Measurements from ENCODE around the gene CA7.

CA7 gene

GRCh38 chr16:66814734-66815133 is 29.5 kb upstream of the CA7 start:
- CTCF ChIA-PET: interaction anchor here (0.5 to 2.9 kb wide), 5 partner anchors 11 to 546 kb away, joined by 3 to 12 read pairs (median 5); partner anchors contain the start of genes DYNC1LI2 and NAE1
- POLR2A ChIA-PET: interaction anchor here (1.3 kb wide), 1 partner anchor 58 kb away, joined by 3 read pairs; no protein-coding TSS in a partner anchor
- H3K4me1 ChIP-seq (ENCODE audit: control insufficient read depth, insufficient read depth, low read length): no peaks in the 10 kb centered on the region
- H3K36me3 ChIP-seq (ENCODE audit: control insufficient read depth in 2 of 2, insufficient read depth in 1 of 2, low read length in 2 of 2): peaks cover 70 to 95% of the 10 kb centered on the region in 2 experiments
- TF ChIP-seq ZNF623 (tag by site-specific recombination; IDR thresholded peaks at IDR 0.05): peak; percentile 57
- TF ChIP-seq ZXDB (tag by site-specific recombination; IDR thresholded peaks at IDR 0.05): no peak
- H3K27ac ChIP-seq (ENCODE audit: extremely low read depth, low read depth, low read length): no peak overlapping the region
- H3K4me3 ChIP-seq (ENCODE audit: low read depth, low read length): no peak overlapping the region
- no peaks in the 10 kb centered on the region for H3K9me3 ChIP-seq (ENCODE audit: control insufficient read depth, insufficient read depth, low read depth, low read length)

- Histone ChIP-seq H3K4me1 (ENCODE audit: control insufficient read depth, insufficient read depth, low read length) (no peaks in the 10 kb centered on the region), H3K36me3 (ENCODE audit: control insufficient read depth in 2 of 2, insufficient read depth in 1 of 2, low read length in 2 of 2) (peaks cover 63 to 84% of the 10 kb centered on the region in 2 experiments), H3K9me3 (ENCODE audit: control insufficient read depth, insufficient read depth, low read depth, low read length) (no peaks in the 10 kb centered on the region), H3K4me3 (ENCODE audit: low read depth, low read length) (no peak overlapping the region), H3K27ac (ENCODE audit: extremely low read depth, low read depth, low read length) (no peak overlapping the region)
- ChIA-PET POLR2A (no interaction called here), CTCF (interaction anchor here (1.0 to 3.5 kb wide), 4 partner anchors 9 to 50 kb away, joined by 4 to 30 read pairs (median 7); no protein-coding TSS in a partner anchor)
- no peak for TF ChIP-seq ZEB2 (tag by site-specific recombination; IDR thresholded peaks at IDR 0.05)
- no peak for TF ChIP-seq ZNF114 (tag by site-specific recombination; IDR thresholded peaks at IDR 0.05)
- no peak for TF ChIP-seq ZNF169 (tag by site-specific recombination; IDR thresholded peaks at IDR 0.05)
- TF ChIP-seq BCL11B (tag by site-specific recombination; IDR thresholded peaks at IDR 0.05; ENCODE audit: low read depth): no peak
Observed at GRCh38 chr16:66824006-66824405, 20.2 kb upstream of the CA7 start.

- H3K36me3 ChIP-seq (ENCODE audit: control insufficient read depth in 2 of 2, insufficient read depth in 1 of 2, low read length in 2 of 2): peaks cover 14 to 34% of the 10 kb centered on the region in 2 experiments
- TF ChIP-seq ZNF239 (tag by site-specific recombination; IDR thresholded peaks at IDR 0.05): no peak
- no peak for TF ChIP-seq MEIS1 (CRISPR knock-in tag; IDR thresholded peaks at IDR 0.05; ENCODE audit: borderline replicate concordance)
- 0 out of 2 replicates have a peak, but pooled peaks have one; percentile 18 for TF ChIP-seq KLF9 (tag by site-specific recombination; IDR thresholded peaks at IDR 0.05; ENCODE audit: low read depth)
- peak; percentile 44; the same call in 1 of the 2 replicates for TF ChIP-seq ZBTB17 (tag by site-specific recombination; IDR thresholded peaks at IDR 0.05)
- no peak for TF ChIP-seq ZNF529 (tag by site-specific recombination; IDR thresholded peaks at IDR 0.05; ENCODE audit: insufficient replicate concordance)
- no peak for TF ChIP-seq ZNF600 (tag by site-specific recombination; IDR thresholded peaks at IDR 0.05)
- TF ChIP-seq KLF1 (tag by site-specific recombination; IDR thresholded peaks at IDR 0.05): 0 out of 2 replicates have a peak, but pooled peaks have one; percentile 11
- TF ChIP-seq ZNF132 (tag by site-specific recombination; IDR thresholded peaks at IDR 0.05; ENCODE audit: borderline replicate concordance): no peak
- TF ChIP-seq ZNF16 (tag by site-specific recombination; IDR thresholded peaks at IDR 0.05; ENCODE audit: low read depth): no peak
- peak; percentile 94 for TF ChIP-seq ZXDB (tag by site-specific recombination; IDR thresholded peaks at IDR 0.05)
- no peak for TF ChIP-seq AEBP2 (tag by site-specific recombination; IDR thresholded peaks at IDR 0.05; ENCODE audit: borderline replicate concordance)
- peak; percentile 90 for TF ChIP-seq ZNF121 (tag by site-specific recombination; IDR thresholded peaks at IDR 0.05)
- no peak for TF ChIP-seq ZNF391 (tag by site-specific recombination; IDR thresholded peaks at IDR 0.05; ENCODE audit: borderline replicate concordance, low read depth)
- no peak for TF ChIP-seq BCL11A (tag by site-specific recombination; IDR thresholded peaks at IDR 0.05; ENCODE audit: low read depth)
- TF ChIP-seq ZBTB44 (tag by site-specific recombination; IDR thresholded peaks at IDR 0.05): peak; percentile 28; the same call in 1 of the 2 replicates
- no peak for TF ChIP-seq PRDM10 (tag by site-specific recombination; IDR thresholded peaks at IDR 0.05)
Observed at GRCh38 chr16:66830422-66831404, 13.5 kb upstream of the CA7 start, which contains the start of gene NAE1. NAE1 (minus strand) TSS chr16:66830976; CDS start chr16:66830899, 77 bp downstream.

More at GRCh38 chr16:66830422-66831404, 13.5 kb upstream of the CA7 start, which contains the start of gene NAE1:
- Histone ChIP-seq H3K4me1 (ENCODE audit: control insufficient read depth, insufficient read depth, low read length) (peaks cover 5% of the 10 kb centered on the region; the same call in 1 of the 2 replicates), H3K27ac (ENCODE audit: extremely low read depth, low read depth, low read length) (peak within 1 kb of the TSS; percentile 88), H3K4me3 (ENCODE audit: low read depth, low read length) (peak within 1 kb of the TSS; percentile 75), H3K9me3 (ENCODE audit: control insufficient read depth, insufficient read depth, low read depth, low read length) (no peaks in the 10 kb centered on the region)
- POLR2A ChIA-PET: interaction anchor here (0.6 to 3.4 kb wide), 16 partner anchors 12 to 391 kb away, joined by 3 to 20 read pairs (median 4); partner anchors contain the start of gene PDP2
- CTCF ChIA-PET: interaction anchor here (0.6 to 3.4 kb wide), 46 partner anchors 8 to 1880 kb away, joined by 3 to 74 read pairs (median 3); partner anchors contain the start of genes CA7, CKLF, DYNC1LI2 and PDP2

Measured in HEK293 (cell line).